Effector memory CD4-positive, alpha-beta T cell (primary cell): Measurements from ENCODE around the gene SPRED1.

Experiments used
- DNase-seq, 3 donors: peaks; one replicate each; pipeline ENCODE4 v3.0.0-alpha.2; 2020
- H3K27ac ChIP-seq: 2 replicates; pipeline ENCODE4 v1.7.0; 2013; ENCODE audit warnings: mild to moderate bottlenecking, low read length, moderate library complexity; ENCODE audit not compliant: insufficient read depth, poor library complexity, severe bottlenecking
- H3K27me3 ChIP-seq: replicated peaks from 2 replicates; pipeline ENCODE4 v1.7.0; 2013; ENCODE audit warnings: mild to moderate bottlenecking, low read length; ENCODE audit not compliant: insufficient read depth, control insufficient read depth, poor library complexity, severe bottlenecking
- H3K36me3 ChIP-seq: 2 replicates; pipeline ENCODE4 v1.7.0; 2013; ENCODE audit warnings: mild to moderate bottlenecking, low read length, moderate library complexity; ENCODE audit not compliant: control insufficient read depth, insufficient read depth
- H3K4me1 ChIP-seq: 2 replicates; pipeline ENCODE4 v1.7.0; 2013; ENCODE audit warnings: low read length, mild to moderate bottlenecking; ENCODE audit not compliant: control insufficient read depth, insufficient read depth, poor library complexity, severe bottlenecking
- H3K4me3 ChIP-seq: 2 replicates; pipeline ENCODE4 v1.7.0; 2013; ENCODE audit warnings: low read length, low read depth, mild to moderate bottlenecking; ENCODE audit not compliant: insufficient read depth, poor library complexity, severe bottlenecking
- H3K9me3 ChIP-seq: 2 replicates; pipeline ENCODE4 v1.7.0; 2013; ENCODE audit warnings: mild to moderate bottlenecking, low read length, moderate library complexity; ENCODE audit not compliant: control insufficient read depth

SPRED1 gene

DNA sequence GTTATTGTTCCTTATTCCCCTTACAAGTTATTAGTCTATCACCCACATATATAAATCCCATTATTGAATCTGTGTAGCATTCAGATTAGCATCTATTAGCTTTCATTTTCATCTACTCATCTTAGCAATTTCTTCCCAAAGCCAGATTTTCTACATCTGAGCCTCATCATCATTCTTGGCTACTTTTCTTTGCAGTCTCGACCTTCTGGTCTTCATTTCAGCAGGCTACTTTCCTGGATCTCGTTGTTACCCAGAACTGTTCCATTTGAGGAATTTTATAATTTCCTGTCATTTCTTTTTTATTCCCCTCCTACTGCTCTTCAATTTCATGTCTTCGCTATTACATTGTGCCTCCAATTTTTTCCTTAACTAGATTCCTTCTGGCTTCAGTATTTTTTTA, 51.8 kb downstream of the SPRED1 start:
- Histone ChIP-seq H3K4me3 (no peak overlapping the region), H3K36me3 (no peaks in the 10 kb centered on the region), H3K27ac (no peak overlapping the region), H3K27me3 (no peaks in the 10 kb centered on the region), H3K4me1 (no peaks in the 10 kb centered on the region), H3K9me3 (no peaks in the 10 kb centered on the region)
- no peak for DNase-seq

DNA sequence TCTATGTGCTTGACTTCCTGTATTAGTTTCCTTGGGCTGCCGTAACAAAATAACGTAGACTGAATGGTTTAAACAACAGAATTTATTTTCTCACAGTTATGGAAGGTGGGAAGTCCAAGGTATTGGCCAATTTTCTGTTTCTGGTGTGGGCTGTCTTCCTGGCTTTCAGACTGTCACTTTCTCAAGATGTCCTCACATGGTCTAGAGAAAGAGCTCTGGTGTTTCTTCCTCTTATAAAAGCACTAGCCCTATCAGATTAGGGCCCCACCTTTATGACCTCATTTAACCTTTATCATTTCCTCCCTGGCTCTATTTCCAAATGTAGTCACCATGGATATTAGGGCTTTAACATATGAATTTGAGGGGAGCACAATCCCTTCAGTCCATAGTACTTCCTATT, 54.6 kb downstream of the SPRED1 start:
- no peaks in the 10 kb centered on the region for H3K9me3 ChIP-seq

DNA sequence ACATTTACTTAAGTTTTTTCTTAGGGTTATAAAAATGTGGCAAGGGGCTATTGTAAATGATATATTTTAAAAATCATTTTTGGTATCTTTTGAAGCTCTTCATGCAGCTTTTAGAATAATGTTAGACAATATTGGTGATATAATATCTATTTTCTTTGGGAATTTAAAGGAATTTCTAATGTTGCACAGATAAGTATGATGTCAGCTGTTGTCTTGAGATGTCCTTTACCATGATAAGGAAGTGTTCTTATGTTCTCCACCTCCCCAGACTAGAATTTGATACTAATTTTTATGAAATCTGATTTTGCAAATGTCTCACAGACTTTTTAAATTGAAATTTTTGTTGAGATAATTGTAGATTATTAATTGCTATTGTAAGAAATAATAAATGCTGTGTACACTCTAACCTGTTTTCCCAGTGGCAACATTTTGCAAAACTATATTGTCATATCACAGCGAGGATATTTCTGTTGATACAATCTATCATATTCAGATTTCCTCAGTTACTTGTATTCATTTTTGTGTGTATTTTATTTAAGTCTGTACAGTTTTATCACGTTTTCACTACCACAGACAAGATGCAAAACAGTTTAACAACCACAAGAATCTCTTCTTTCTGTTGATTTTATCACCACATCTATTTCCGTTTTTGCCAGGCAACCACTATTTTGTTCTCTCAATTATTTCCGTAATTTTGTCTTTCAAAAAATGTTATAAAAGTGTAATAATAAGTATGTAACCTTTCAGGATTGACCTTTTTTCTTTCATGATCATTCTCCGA, 55.4 kb downstream of the SPRED1 start:
- no peak overlapping the region for H3K4me3 ChIP-seq
- no peaks in the 10 kb centered on the region for H3K4me1 ChIP-seq
- no peak for DNase-seq
- H3K27ac ChIP-seq, result no peak overlapping the region
- H3K9me3 ChIP-seq, result no peaks in the 10 kb centered on the region
- H3K36me3 ChIP-seq, result no peaks in the 10 kb centered on the region
- peaks cover 5% of the 10 kb centered on the region for H3K27me3 ChIP-seq

More for the DNA sequence above, 54.6 kb downstream of the SPRED1 start:
- DNase-seq, result no peak
- no peaks in the 10 kb centered on the region for H3K4me1 ChIP-seq
- no peaks in the 10 kb centered on the region for H3K36me3 ChIP-seq
- no peak overlapping the region for H3K4me3 ChIP-seq
- H3K27me3 ChIP-seq, result peaks cover 2% of the 10 kb centered on the region
- H3K27ac ChIP-seq, result no peak overlapping the region

DNA sequence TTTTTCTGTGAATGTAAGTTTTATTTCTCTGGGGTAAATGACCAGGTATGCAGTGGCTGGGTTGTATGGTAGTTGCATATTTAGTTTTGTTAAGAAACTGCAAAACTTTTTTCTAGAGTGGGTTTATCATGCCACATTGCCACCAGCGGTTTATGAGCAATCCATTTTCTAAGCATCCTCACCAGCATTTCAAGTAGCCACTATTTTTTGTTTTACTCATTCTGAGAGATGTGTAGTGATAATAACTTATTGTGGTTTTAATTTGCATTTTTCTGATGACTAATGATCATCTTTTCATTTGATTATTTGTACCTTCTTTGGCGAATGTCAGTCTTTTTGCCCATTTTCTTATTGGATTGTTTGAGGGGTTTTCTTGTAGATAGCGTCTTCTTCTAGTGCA, 56.2 kb downstream of the SPRED1 start:
- no peaks in the 10 kb centered on the region for H3K9me3 ChIP-seq
- DNase-seq, result no peak
- H3K4me3 ChIP-seq, result no peak overlapping the region
- H3K27me3 ChIP-seq, result peaks cover 5% of the 10 kb centered on the region
- H3K27ac ChIP-seq, result no peak overlapping the region
- H3K36me3 ChIP-seq, result no peaks in the 10 kb centered on the region
- H3K4me1 ChIP-seq, result no peaks in the 10 kb centered on the region

DNA sequence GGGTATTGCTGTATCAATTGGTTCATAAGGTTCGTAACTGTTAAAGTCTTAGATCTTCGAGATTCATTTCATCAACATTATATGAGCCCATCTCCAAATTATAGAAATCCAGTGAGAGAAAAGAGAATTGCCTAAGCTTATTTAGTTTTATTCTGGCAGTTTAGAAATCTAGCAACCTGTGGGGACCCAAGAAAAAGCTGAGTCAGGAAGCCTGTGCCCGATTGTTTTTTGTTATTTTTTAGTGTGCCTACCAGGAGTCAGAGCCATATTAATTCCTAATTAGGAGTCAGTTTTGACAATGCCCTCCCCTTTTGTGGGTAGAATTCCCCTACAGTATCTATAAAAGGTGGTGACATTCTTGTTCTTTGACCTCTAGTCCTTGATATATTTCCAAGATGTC, 59.6 kb downstream of the SPRED1 start:
- Histone ChIP-seq H3K9me3 (no peaks in the 10 kb centered on the region), H3K27ac (no peak overlapping the region), H3K4me3 (no peak overlapping the region), H3K27me3 (peaks cover 5% of the 10 kb centered on the region), H3K36me3 (no peaks in the 10 kb centered on the region), H3K4me1 (no peaks in the 10 kb centered on the region)
- DNase-seq, result no peak

DNA sequence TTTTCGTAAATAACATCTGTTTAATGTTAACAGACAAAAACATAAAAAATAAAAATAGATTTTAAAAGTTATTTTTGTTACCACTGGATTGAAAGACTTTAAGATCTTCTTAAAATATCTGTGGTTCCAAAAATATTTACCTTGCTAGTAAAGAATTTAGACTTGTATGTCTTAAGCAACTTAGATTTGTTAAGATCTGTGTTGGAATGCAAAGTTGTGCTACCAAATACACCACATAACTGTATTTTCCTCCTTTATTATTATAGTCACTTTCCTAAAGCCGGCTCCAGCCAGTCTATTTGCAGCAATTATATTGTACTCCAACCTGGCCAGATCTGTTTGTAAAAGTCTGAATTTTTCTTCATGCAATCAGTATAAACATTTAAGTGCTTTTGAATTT, 63.7 kb downstream of the SPRED1 start:
- Histone ChIP-seq H3K36me3 (no peaks in the 10 kb centered on the region), H3K4me1 (no peaks in the 10 kb centered on the region), H3K4me3 (no peak overlapping the region), H3K27me3 (peaks cover 5% of the 10 kb centered on the region), H3K9me3 (no peaks in the 10 kb centered on the region), H3K27ac (no peak overlapping the region)
- no peak for DNase-seq

DNA sequence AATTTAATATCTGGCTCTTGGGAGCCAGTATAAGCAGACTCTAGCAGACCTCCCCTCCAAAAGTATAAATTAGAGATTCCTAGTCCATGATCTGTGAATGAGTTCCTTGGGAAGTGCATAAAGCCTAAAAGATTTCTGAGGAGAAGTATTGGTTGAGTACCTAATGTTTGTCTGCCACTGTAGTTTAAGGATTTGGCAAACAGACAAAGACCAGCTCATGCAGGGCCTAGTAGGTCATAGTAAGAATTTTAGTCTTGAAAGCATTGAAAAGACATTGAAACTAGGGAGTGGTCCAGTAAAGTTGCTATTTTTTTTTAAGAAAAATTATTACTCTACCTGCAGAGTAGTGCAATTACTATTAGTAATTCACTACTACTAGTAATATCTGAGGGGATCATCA, 67.5 kb downstream of the SPRED1 start:
- Histone ChIP-seq H3K27me3 (no peaks in the 10 kb centered on the region), H3K36me3 (no peaks in the 10 kb centered on the region), H3K4me1 (no peaks in the 10 kb centered on the region), H3K9me3 (no peaks in the 10 kb centered on the region), H3K4me3 (no peak overlapping the region), H3K27ac (no peak overlapping the region)
- DNase-seq, result no peak

DNA sequence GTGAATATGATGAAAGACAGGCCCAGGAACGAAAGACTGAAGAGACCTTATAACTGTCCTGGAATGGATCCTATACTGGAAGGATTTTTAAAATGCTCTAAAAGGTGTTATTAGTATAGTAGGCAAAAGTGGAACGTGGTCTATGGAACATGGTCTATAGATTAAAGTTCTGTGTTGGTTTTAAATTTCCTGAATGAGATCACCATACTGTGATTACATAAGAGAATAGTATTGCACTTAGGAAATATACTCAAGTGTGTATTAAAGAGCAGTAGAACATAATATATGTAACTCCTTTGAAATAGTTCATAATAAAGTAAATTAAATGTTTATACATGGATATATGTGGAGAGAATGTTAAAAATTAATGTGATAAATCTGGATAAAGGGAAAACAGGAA, 68.2 kb downstream of the SPRED1 start:
- DNase-seq, result no peak
- no peak overlapping the region for H3K4me3 ChIP-seq
- H3K36me3 ChIP-seq, result no peaks in the 10 kb centered on the region
- no peaks in the 10 kb centered on the region for H3K9me3 ChIP-seq
- no peaks in the 10 kb centered on the region for H3K4me1 ChIP-seq
- H3K27me3 ChIP-seq, result no peaks in the 10 kb centered on the region
- no peak overlapping the region for H3K27ac ChIP-seq

DNA sequence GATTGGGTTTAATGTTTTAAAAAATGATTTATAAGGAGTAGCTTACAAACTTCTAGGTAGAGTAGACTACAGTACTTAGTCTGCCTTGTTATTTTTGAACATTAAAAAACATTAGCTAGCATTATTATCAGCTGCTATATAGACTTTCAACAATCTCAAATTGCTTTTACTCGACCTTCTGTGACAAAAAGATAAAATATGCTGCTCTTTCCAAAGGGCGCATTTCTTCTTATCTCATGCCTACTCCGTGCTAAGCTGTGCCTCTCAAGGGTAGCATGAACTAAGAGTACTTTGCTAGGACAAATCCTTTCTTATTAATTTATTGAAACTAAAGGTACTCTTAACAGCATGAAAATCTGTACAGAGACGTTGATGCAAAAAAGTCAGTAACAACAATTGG, 71.3 kb downstream of the SPRED1 start:
- H3K4me3 ChIP-seq, result no peak overlapping the region
- no peak for DNase-seq
- H3K27ac ChIP-seq, result no peak overlapping the region
- no peaks in the 10 kb centered on the region for H3K27me3 ChIP-seq
- H3K4me1 ChIP-seq, result no peaks in the 10 kb centered on the region
- H3K9me3 ChIP-seq, result no peaks in the 10 kb centered on the region
- no peaks in the 10 kb centered on the region for H3K36me3 ChIP-seq

DNA sequence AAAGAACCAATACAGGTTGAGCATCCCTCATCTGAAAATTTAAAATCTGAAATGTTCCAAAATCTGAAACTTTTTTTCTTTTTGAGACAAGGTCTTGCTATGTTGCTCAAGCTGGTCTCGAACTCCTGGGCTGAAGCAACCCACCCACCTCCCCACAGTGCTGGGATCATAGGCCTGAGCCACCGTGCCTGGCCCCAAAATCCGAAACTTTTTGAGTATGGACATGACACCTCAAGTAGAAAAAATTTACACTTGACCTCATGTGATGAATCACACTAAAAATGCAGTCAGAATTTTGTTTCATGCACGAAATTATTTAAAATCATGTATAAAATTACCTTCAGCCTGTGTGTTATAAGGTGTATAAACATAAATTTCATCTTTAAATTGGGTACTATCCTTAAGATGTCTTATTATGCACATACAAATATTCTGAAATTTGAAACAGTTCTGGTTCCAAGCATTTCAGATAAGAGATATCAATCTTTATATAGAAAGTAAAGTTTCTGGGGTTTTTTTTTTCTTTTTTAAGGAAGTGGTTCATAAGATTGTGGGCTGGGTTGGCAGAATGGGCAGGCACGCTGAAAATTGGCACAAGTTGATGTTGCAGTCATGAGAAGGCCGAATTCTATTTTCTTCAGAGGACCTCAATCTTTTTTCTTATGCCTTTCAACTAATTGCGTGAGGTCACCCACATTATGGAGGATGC, 72.5 kb downstream of the SPRED1 start:
- Histone ChIP-seq H3K27me3 (no peaks in the 10 kb centered on the region), H3K27ac (no peak overlapping the region), H3K9me3 (no peaks in the 10 kb centered on the region), H3K4me1 (no peaks in the 10 kb centered on the region), H3K4me3 (no peak overlapping the region), H3K36me3 (no peaks in the 10 kb centered on the region)
- no peak for DNase-seq
